ENCODE measurements around the gene STUM. TPM values are rescaled to one million over a fixed set of nuclear protein-coding genes. Genes with fewer than 3 reads are reported as not detected.
A peak's percentile ranks its signal among the peaks of the same experiment; 100 is the strongest.

Gene STUM
- total and polyA plus RNA-seq, 8 donors: 0.15 to 2.1 (median 1.4) TPM

DNA sequence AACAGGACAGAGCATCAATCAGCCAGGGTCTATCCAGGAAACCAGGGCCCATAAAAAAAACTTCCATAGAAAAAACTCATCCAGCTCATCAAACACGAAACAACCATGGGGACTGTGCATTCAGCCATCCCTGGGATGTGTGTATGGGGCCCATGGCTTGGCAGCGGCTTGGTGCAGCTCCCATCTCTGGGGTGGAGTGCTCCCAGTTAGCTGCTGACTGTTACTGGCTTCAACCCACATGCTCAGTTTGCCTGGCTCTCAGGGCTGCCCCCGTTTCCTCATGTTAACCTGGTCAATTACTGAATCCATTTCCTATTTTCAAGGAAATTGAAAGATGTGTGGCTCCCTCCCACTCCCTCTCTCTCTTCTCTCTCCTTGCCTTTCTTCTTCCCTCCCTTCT lies 37.3 kb upstream of the STUM start:
- no peak overlapping the region for H3K27ac ChIP-seq
- H3K36me3 ChIP-seq: no peaks in the 10 kb centered on the region
- no peak for DNase-seq
- no peaks in the 10 kb centered on the region for H3K4me1 ChIP-seq
- H3K4me3 ChIP-seq: no peak overlapping the region
- ATAC-seq: no peak
- no peaks in the 10 kb centered on the region for H3K27me3 ChIP-seq
- TF ChIP-seq, protein P1, sequence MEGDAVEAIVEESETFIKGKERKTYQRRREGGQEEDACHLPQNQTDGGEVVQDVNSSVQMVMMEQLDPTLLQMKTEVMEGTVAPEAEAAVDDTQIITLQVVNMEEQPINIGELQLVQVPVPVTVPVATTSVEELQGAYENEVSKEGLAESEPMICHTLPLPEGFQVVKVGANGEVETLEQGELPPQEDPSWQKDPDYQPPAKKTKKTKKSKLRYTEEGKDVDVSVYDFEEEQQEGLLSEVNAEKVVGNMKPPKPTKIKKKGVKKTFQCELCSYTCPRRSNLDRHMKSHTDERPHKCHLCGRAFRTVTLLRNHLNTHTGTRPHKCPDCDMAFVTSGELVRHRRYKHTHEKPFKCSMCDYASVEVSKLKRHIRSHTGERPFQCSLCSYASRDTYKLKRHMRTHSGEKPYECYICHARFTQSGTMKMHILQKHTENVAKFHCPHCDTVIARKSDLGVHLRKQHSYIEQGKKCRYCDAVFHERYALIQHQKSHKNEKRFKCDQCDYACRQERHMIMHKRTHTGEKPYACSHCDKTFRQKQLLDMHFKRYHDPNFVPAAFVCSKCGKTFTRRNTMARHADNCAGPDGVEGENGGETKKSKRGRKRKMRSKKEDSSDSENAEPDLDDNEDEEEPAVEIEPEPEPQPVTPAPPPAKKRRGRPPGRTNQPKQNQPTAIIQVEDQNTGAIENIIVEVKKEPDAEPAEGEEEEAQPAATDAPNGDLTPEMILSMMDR (IDR thresholded peaks at IDR 0.05): no peak
- H3K9me3 ChIP-seq: no peaks in the 10 kb centered on the region
- intact Hi-C loops (cut with DNase I): no loop called here

DNA sequence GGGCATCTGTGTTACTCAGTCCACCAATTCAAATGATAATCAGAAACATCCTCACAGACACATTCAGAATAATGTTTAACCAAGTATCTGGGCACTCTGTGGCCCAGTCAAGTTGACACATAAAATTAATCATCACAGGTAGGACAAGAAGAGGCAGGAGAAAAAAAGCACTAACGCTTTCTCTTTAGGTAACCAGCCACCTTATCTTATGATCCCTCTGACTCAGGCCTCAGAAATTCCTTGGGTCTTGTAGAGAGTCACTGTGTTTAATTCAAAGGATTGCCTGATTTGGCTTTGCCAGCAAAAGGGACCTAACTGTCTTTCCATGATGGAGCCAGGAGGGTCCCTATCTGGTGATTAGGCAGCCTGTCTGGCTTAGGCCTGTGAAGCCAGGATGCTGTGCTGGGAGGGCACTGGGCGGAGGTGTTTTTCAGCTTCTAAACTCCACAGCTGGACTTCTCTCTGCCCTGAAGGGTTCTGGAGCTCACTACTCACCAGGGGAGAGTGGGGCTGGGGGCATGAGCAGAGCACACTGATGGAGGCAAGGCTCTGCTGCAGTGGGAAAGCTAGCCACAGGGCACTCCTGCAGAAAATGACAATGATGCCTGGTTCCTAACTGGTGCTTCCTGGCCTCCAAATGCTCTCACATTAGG lies 36.4 kb upstream of the STUM start:
- TF ChIP-seq, protein P1 (IDR thresholded peaks at IDR 0.05): no peak
- Histone ChIP-seq H3K27me3 (no peaks in the 10 kb centered on the region), H3K27ac (no peak overlapping the region), H3K36me3 (no peaks in the 10 kb centered on the region), H3K4me3 (no peak overlapping the region), H3K9me3 (no peaks in the 10 kb centered on the region), H3K4me1 (no peaks in the 10 kb centered on the region)
- intact Hi-C loops (cut with DNase I): no loop called here
- ATAC-seq: no peak
- no peak for DNase-seq

DNA sequence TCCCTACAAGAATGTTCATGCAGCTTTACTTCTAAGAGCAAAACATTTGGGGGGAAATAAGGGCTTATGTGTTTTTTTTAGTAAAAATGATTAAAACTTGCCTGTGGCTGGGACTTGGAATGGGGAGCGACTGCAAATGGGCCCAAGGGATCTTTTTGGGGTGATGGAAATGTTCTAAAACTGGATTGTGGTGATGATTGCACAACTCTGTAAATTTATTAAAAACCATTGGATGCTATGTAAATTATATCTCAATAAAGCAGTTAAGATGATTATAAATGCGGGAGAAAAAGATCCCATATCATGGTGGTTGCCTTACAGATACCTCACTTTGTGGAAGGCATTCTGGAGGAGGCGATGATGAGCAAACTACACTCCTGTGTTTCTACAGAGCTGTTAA lies 30.2 kb upstream of the STUM start:
- Histone ChIP-seq H3K9me3 (no peaks in the 10 kb centered on the region), H3K36me3 (no peaks in the 10 kb centered on the region), H3K27me3 (no peaks in the 10 kb centered on the region), H3K4me3 (no peak overlapping the region), H3K27ac (no peak overlapping the region), H3K4me1 (no peaks in the 10 kb centered on the region)
- DNase-seq (no peak), ATAC-seq (no peak)
- intact Hi-C loops (cut with DNase I): no loop called here
- TF ChIP-seq, protein P1 (IDR thresholded peaks at IDR 0.05): no peak

DNA sequence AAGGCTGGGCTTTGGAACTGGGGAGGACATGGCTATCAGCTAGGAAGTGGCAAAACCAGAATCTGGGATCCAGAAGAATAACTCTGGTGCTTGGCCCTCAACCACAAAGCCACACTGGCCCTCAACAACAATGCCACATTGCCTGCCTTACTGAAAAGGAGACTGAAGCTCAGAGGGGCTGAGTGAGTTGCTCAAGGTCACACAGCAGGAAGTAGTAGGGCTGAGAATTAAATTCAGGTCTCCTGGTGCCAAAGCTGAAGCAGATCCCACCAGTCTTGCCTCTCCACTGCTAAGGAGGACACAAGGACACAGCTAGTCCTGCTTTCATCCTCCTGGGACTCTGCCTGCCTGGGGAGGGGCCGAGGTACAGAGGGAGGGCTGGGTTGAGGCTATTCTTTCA lies 29.4 kb upstream of the STUM start:
- no peaks in the 10 kb centered on the region for H3K36me3 ChIP-seq
- intact Hi-C loops (cut with DNase I): no loop called here
- ATAC-seq: no peak
- TF ChIP-seq, protein P1 (IDR thresholded peaks at IDR 0.05): no peak
- H3K27me3 ChIP-seq: no peaks in the 10 kb centered on the region
- H3K27ac ChIP-seq: no peak overlapping the region
- DNase-seq: no peak
- no peaks in the 10 kb centered on the region for H3K9me3 ChIP-seq
- H3K4me1 ChIP-seq: no peaks in the 10 kb centered on the region
- H3K4me3 ChIP-seq: no peak overlapping the region

DNA sequence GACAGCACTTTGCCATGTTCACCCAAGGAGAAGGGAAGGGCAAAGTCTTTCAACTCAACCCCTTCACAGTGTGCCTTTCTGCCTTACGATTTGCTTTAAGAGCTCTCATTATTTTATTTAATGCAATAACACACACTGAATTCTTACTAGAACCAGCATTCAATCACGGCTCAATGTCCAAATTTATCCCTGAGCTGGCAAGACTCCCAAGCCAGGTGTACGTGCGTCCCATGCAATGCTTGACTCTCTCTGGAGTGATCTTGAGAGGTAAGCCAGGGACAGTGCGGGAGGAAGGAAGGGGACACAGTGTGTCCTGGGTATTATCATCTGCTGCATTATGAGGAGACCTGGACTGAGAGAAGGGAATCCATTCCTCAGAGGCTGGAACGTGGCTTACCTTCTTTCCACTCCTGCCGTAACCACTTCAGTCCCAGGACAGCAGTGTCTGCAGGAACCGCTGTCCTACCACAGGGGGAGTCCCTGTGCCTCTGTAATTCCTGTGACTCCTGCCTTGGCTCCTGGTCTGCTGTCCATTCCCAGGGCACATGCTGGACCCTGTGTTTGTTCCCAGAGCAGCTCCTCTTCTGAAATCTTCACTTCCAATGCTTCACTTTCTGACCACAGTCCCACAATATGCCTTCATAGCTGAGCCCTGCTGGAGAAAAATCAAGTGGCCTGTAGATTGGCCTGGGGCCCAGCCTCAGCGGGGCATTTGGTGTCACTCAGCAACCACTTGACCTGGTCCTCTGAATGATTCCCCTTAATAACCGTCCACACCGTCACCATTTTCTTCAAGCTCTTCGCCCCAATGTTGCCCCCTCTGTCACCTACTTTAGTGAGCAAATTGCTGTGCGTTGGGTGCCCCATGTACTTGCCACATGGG lies 28.6 kb upstream of the STUM start:
- no peaks in the 10 kb centered on the region for H3K4me1 ChIP-seq
- peaks cover 0 to 6% of the 10 kb centered on the region in 2 donors for H3K9me3 ChIP-seq
- TF ChIP-seq, protein P1 (IDR thresholded peaks at IDR 0.05): no peak
- H3K27me3 ChIP-seq: no peaks in the 10 kb centered on the region
- no peak overlapping the region for H3K27ac ChIP-seq
- H3K4me3 ChIP-seq: no peak overlapping the region
- intact Hi-C loops (cut with DNase I): no loop called here
- H3K36me3 ChIP-seq: no peaks in the 10 kb centered on the region
- no peak for DNase-seq
- peak; percentile 74 for ATAC-seq

Measured in left lung (tissue), 10 donors.